HepG2 (cell line): ENCODE results near the gene PC. TPM values are rescaled to one million over a fixed set of nuclear protein-coding genes. Genes with fewer than 3 reads are reported as not detected.

Source experiments
- BCL6 ChIP-seq: IDR thresholded peaks from 2 replicates; pipeline ENCODE4 v1.6.1; 2016; ENCODE audit warnings: missing genetic modification reagents, missing compliant biosample characterization
- HDAC1 ChIP-seq: sonication (generic); formaldehyde crosslinking; IDR thresholded peaks from 2 replicates; pipeline ENCODE4 v1.5.1; 2020; ENCODE audit warnings: mild to moderate bottlenecking, missing genetic modification reagents
- HMGXB3 ChIP-seq: sonication (generic); formaldehyde crosslinking; IDR thresholded peaks from 2 replicates; pipeline ENCODE4 v1.4.0; 2020; ENCODE audit warnings: missing genetic modification reagents, borderline replicate concordance
- SOX13 ChIP-seq, 3 experiments: fragments of 450-650 bp in 1 of 3; sonication (generic) in 1 of 3; formaldehyde crosslinking in 1 of 3; IDR thresholded peaks in 2 of 3; conservative IDR thresholded peaks in 1 of 3; 2 replicates each; pipeline versions ENCODE4 v1.5.0 to v1.6.1; 2016 to 2020; ENCODE audit warnings: antibody characterized with exemption in 1 of 3, mild to moderate bottlenecking in 1 of 3, missing compliant biosample characterization in 1 of 3, missing genetic modification reagents in 1 of 3, moderate library complexity in 1 of 3
- ZNF18 ChIP-seq: sonication (generic); formaldehyde crosslinking; IDR thresholded peaks from 2 replicates; pipeline ENCODE4 v1.8.0; 2022; ENCODE audit warnings: mild to moderate bottlenecking, missing genetic modification reagents; ENCODE audit not compliant: insufficient replicate concordance
- ZNF205 ChIP-seq: IDR thresholded peaks from 2 replicates; pipeline ENCODE4 v1.6.1; 2018; ENCODE audit warnings: missing biosample characterization, missing genetic modification reagents
- ZNF678 ChIP-seq: sonication (generic); formaldehyde crosslinking; IDR thresholded peaks from 2 replicates; pipeline ENCODE4 v1.4.0; 2020; ENCODE audit warnings: mild to moderate bottlenecking, missing genetic modification reagents
- ZNF746 ChIP-seq: sonication (generic); formaldehyde crosslinking; IDR thresholded peaks from 2 replicates; pipeline ENCODE4 v1.8.0; 2022; ENCODE audit warnings: mild to moderate bottlenecking, missing genetic modification reagents
- polyA plus RNA-seq, 8 experiments: library from polyadenylated mRNA; depleted of rRNA in 3 of 8; stranded (reverse) in 7 of 8; unstranded in 1 of 8; fragments of >200 nt; fragmentation: Illumina TruSeq in 4 of 8; extraction: Trizol in 4 of 8; gene quantifications; 2 replicates each; pipeline versions ENCODE4 v1.2.1 to v1.2.3, GENCODE V29; 2011 to 2016; ENCODE audit warnings: low read depth in 4 of 8, missing spikeins in 1 of 8, mixed read lengths in 1 of 8; ENCODE audit not compliant: insufficient read depth in 1 of 8
- total RNA-seq, 5 experiments: library from RNA; depleted of rRNA; stranded (reverse); fragments of >200 nt; fragmentation: Illumina TruSeq; extraction: Trizol; gene quantifications; 2 replicates each; pipeline ENCODE4 v1.2.3, GENCODE V29; 2016; ENCODE audit warnings: low read depth in 1 of 5
- TF ChIP-seq, protein P1 (sequence below): sonication (generic); formaldehyde crosslinking; IDR thresholded peaks from one replicate; pipeline ENCODE4 v1.5.1; 2020; ENCODE audit warnings: mild to moderate bottlenecking, missing genetic modification reagents; ENCODE audit errors: not compliant biosample characterization
- TF ChIP-seq, protein P2 (sequence below): sonication (generic); formaldehyde crosslinking; IDR thresholded peaks from 2 replicates; pipeline ENCODE4 v1.4.0; 2020; ENCODE audit warnings: missing genetic modification reagents, borderline replicate concordance

Gene PC
- total and polyA plus RNA-seq, 2 of the 13 experiments (the other 11 are each of a cell fraction or from before 2014, with no cell fraction given): 29.0 to 39.0 TPM

DNA sequence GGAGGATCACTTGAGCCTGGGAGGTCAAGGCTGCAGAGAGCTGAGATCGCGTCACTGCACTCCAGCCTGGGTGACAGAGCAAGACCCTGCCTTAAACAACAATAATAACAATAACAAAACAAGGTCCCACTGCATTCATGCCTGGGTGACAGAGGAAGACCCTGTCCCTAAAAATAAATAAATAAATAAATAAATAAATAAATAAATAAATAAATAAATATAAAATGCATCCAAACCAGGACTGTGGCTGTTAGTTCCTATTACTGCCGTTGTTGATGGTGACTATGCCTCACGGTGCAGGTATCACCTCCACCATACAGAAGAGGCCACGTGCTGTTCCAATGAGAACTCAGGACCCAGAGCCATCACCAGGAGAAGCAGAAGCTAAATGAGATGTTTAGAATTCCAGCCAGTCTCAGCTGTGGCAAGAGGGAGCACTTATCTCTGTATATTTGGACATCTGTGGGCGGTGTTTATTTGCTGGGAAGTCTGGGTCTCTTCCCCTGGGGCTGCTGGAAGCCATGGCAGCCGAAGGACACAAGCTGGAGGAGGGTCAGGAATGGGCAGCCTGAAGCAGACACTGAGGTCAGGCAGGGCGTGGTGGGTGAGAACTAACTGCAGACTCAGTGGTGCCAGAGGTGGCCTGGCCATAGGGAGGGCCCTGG lies 38.6 kb upstream of the PC start (continued):
- no peak for TF ChIP-seq ZNF18 (CRISPR knock-in tag)
- TF ChIP-seq, protein P1, sequence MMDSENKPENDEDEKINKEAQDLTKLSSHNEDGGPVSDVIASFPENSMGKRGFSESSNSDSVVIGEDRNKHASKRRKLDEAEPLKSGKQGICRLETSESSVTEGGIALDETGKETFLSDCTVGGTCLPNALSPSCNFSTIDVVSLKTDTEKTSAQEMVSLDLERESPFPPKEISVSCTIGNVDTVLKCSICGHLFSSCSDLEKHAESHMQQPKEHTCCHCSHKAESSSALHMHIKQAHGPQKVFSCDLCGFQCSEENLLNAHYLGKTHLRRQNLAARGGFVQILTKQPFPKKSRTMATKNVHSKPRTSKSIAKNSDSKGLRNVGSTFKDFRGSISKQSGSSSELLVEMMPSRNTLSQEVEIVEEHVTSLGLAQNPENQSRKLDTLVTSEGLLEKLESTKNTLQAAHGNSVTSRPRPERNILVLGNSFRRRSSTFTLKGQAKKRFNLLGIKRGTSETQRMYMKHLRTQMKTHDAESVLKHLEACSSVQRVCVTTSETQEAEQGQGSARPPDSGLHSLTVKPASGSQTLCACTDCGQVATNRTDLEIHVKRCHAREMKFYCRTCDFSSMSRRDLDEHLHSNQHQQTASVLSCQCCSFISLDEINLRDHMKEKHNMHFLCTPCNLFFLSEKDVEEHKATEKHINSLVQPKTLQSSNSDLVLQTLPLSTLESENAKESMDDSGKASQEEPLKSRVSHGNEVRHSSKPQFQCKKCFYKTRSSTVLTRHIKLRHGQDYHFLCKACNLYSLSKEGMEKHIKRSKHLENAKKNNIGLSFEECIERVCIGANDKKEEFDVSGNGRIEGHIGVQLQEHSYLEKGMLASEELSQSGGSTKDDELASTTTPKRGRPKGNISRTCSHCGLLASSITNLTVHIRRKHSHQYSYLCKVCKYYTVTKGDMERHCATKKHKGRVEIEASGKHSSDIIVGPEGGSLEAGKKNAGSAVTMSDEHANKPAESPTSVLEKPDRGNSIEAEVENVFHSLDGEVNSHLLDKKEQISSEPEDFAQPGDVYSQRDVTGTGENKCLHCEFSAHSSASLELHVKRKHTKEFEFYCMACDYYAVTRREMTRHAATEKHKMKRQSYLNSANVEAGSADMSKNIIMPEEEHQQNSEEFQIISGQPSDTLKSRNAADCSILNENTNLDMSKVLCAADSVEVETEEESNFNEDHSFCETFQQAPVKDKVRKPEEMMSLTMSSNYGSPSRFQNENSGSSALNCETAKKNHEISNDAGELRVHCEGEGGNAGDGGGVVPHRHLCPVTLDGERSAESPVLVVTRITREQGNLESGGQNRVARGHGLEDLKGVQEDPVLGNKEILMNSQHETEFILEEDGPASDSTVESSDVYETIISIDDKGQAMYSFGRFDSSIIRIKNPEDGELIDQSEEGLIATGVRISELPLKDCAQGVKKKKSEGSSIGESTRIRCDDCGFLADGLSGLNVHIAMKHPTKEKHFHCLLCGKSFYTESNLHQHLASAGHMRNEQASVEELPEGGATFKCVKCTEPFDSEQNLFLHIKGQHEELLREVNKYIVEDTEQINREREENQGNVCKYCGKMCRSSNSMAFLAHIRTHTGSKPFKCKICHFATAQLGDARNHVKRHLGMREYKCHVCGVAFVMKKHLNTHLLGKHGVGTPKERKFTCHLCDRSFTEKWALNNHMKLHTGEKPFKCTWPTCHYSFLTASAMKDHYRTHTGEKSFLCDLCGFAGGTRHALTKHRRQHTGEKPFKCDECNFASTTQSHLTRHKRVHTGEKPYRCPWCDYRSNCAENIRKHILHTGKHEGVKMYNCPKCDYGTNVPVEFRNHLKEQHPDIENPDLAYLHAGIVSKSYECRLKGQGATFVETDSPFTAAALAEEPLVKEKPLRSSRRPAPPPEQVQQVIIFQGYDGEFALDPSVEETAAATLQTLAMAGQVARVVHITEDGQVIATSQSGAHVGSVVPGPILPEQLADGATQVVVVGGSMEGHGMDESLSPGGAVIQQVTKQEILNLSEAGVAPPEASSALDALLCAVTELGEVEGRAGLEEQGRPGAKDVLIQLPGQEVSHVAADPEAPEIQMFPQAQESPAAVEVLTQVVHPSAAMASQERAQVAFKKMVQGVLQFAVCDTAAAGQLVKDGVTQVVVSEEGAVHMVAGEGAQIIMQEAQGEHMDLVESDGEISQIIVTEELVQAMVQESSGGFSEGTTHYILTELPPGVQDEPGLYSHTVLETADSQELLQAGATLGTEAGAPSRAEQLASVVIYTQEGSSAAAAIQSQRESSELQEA (CRISPR knock-in tag): no peak
- TF ChIP-seq SOX13 (IDR thresholded peaks at IDR 0.05): no peak
- TF ChIP-seq SOX13 (CRISPR knock-in tag; conservative IDR thresholded peaks at IDR 0.05 in 1 of 2, IDR thresholded peaks at IDR 0.05 in 1 of 2): peak in 1 of 2 experiments; percentile 44; a peak in 1 of 4 replicates
- TF ChIP-seq ZNF678: no peak
- TF ChIP-seq ZNF205 (CRISPR knock-in tag): no peak
- peak; percentile 73 for TF ChIP-seq BCL6 (CRISPR knock-in tag)
- TF ChIP-seq, protein P2, sequence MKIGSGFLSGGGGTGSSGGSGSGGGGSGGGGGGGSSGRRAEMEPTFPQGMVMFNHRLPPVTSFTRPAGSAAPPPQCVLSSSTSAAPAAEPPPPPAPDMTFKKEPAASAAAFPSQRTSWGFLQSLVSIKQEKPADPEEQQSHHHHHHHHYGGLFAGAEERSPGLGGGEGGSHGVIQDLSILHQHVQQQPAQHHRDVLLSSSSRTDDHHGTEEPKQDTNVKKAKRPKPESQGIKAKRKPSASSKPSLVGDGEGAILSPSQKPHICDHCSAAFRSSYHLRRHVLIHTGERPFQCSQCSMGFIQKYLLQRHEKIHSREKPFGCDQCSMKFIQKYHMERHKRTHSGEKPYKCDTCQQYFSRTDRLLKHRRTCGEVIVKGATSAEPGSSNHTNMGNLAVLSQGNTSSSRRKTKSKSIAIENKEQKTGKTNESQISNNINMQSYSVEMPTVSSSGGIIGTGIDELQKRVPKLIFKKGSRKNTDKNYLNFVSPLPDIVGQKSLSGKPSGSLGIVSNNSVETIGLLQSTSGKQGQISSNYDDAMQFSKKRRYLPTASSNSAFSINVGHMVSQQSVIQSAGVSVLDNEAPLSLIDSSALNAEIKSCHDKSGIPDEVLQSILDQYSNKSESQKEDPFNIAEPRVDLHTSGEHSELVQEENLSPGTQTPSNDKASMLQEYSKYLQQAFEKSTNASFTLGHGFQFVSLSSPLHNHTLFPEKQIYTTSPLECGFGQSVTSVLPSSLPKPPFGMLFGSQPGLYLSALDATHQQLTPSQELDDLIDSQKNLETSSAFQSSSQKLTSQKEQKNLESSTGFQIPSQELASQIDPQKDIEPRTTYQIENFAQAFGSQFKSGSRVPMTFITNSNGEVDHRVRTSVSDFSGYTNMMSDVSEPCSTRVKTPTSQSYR (CRISPR knock-in tag): no peak
- 0 out of 2 replicates have a peak, but pooled peaks have one; percentile 25 for TF ChIP-seq HDAC1 (CRISPR knock-in tag)
- TF ChIP-seq ZNF746 (CRISPR knock-in tag): 0 out of 2 replicates have a peak, but pooled peaks have one; percentile 37
- no peak for TF ChIP-seq HMGXB3 (CRISPR knock-in tag)
